IMR-90 (cell line): ENCODE measurements around the gene HUWE1. TPM values are rescaled to one million over a fixed set of nuclear protein-coding genes. Genes with fewer than 3 reads are reported as not detected.
A peak's percentile ranks its signal among the peaks of the same experiment; 100 is the strongest.

Experiments
- ATAC-seq: fragments of 200-7000 bp; cut with Tn5 transposase; 2 replicates; pipeline ENCODE4 v1.9.1; 2020; ENCODE audit warnings: low read depth, mild to moderate bottlenecking, moderate library complexity
- BruUV-seq: library from RNA; stranded (reverse); fragments of 400-500 nt; replicated peaks from 2 replicates; lab custom pipeline; 2021; lab: Mats Ljungman, UMichigan
- CTCF ChIA-PET: fragments of 300-600 bp; formaldehyde crosslinking; extraction: SDS; loops from one replicate; lab custom pipeline; 2021; ENCODE audit warnings: antibody characterized with exemption; lab: Yijun Ruan, JAX
- POLR2A ChIA-PET: fragments of 300-600 bp; sonication (Branson Sonifier 250); formaldehyde crosslinking; loops from one replicate; lab custom pipeline; 2022; ENCODE audit warnings: antibody characterized with exemption; ENCODE audit not compliant: unreplicated experiment; lab: Charles Lee
- DNase-seq: peaks from one replicate; pipeline ENCODE4 v3.0.0; 2013
- H2AFZ ChIP-seq: replicated peaks from 2 replicates; pipeline ENCODE3; 2013; ENCODE audit warnings: low read length, mild to moderate bottlenecking; ENCODE audit not compliant: poor library complexity
- H2AK5ac ChIP-seq: 2 replicates; pipeline ENCODE4 v1.6.1; 2013; ENCODE audit warnings: low read depth, low read length, inconsistent platforms
- H2AK9ac ChIP-seq: replicated peaks from 2 replicates; pipeline ENCODE3; 2013; ENCODE audit warnings: mild to moderate bottlenecking, low read depth, low read length, moderate library complexity; ENCODE audit not compliant: poor library complexity
- H2BK120ac ChIP-seq: 2 replicates; pipeline ENCODE4 v1.6.1; 2013; ENCODE audit warnings: low read depth, low read length, inconsistent platforms
- H2BK15ac ChIP-seq: 3 replicates; pipeline ENCODE4 v1.6.1; 2013; ENCODE audit warnings: low read depth, low read length, inconsistent platforms
- H2BK20ac ChIP-seq: 2 replicates; pipeline ENCODE4 v1.6.1; 2013; ENCODE audit warnings: low read depth, mild to moderate bottlenecking, inconsistent platforms, low read length, moderate library complexity
- H2BK5ac ChIP-seq: 2 replicates; pipeline ENCODE4 v1.6.1; 2013; ENCODE audit warnings: mild to moderate bottlenecking, low read depth, low read length, inconsistent platforms; ENCODE audit not compliant: poor library complexity, severe bottlenecking
- H3K14ac ChIP-seq: replicated peaks from 2 replicates; pipeline ENCODE4 v1.6.1; 2013; ENCODE audit warnings: low read depth, low read length, inconsistent platforms
- H3K18ac ChIP-seq: 2 replicates; pipeline ENCODE4 v1.6.1; 2013; ENCODE audit warnings: low read depth, low read length, control low read depth
- H3K23ac ChIP-seq: 2 replicates; pipeline ENCODE4 v1.6.1; 2013; ENCODE audit warnings: low read depth, low read length, inconsistent platforms
- H3K27ac ChIP-seq: 2 replicates; pipeline ENCODE4 v1.5.1; 2013; ENCODE audit warnings: mild to moderate bottlenecking, control low read depth, low read length; ENCODE audit not compliant: insufficient read depth
- H3K27me3 ChIP-seq: 2 replicates; pipeline ENCODE4 v1.6.1; 2013; ENCODE audit warnings: low read length; ENCODE audit not compliant: control insufficient read depth, insufficient read depth
- H3K36me3 ChIP-seq: 2 replicates; pipeline ENCODE4 v1.6.1; 2013; ENCODE audit warnings: low read length, mixed read lengths; ENCODE audit not compliant: control insufficient read depth, insufficient read depth
- H3K4ac ChIP-seq: 2 replicates; pipeline ENCODE4 v1.6.1; 2013; ENCODE audit warnings: low read depth, low read length, inconsistent platforms
- H3K4me1 ChIP-seq: 2 replicates; pipeline ENCODE4 v1.6.1; 2013; ENCODE audit warnings: low read length, mixed read lengths; ENCODE audit not compliant: control insufficient read depth, insufficient read depth
- H3K4me2 ChIP-seq: 2 replicates; pipeline ENCODE4 v1.6.1; 2013; ENCODE audit warnings: low read depth, mild to moderate bottlenecking, control low read depth, low read length, moderate library complexity
- H3K4me3 ChIP-seq: 2 replicates; pipeline ENCODE4 v1.5.1; 2013; ENCODE audit warnings: low read depth, mild to moderate bottlenecking, control low read depth, low read length, moderate library complexity; ENCODE audit not compliant: insufficient read depth
- H3K56ac ChIP-seq: 2 replicates; pipeline ENCODE4 v1.6.1; 2013; ENCODE audit warnings: low read length, inconsistent platforms; ENCODE audit not compliant: insufficient read depth; ENCODE audit errors: extremely low read depth
- H3K79me1 ChIP-seq, 2 experiments: 2 replicates each; pipeline ENCODE4 v1.6.1; 2013; ENCODE audit warnings: low read length in 2 of 2, inconsistent platforms in 1 of 2, low read depth in 1 of 2
- H3K9ac ChIP-seq: 2 replicates; pipeline ENCODE4 v1.6.1; 2013; ENCODE audit warnings: low read depth, low read length, control low read depth
- H3K9me1 ChIP-seq: 2 replicates; pipeline ENCODE4 v1.6.1; 2013; ENCODE audit warnings: low read length, inconsistent platforms; ENCODE audit not compliant: insufficient read depth
- H3K9me3 ChIP-seq: 2 replicates; pipeline ENCODE4 v1.6.1; 2013; ENCODE audit warnings: low read length; ENCODE audit not compliant: control insufficient read depth, insufficient read depth
- H4K20me1 ChIP-seq: 2 replicates; pipeline ENCODE4 v1.6.1; 2013; ENCODE audit warnings: low read length, inconsistent platforms; ENCODE audit not compliant: insufficient read depth
- H4K5ac ChIP-seq: 2 replicates; pipeline ENCODE4 v1.6.1; 2013; ENCODE audit warnings: mild to moderate bottlenecking, low read depth, low read length, control low read depth
- H4K8ac ChIP-seq, 2 experiments: 2 replicates each; pipeline ENCODE4 v1.6.1; 2013; ENCODE audit warnings: low read depth in 2 of 2, low read length in 2 of 2, control low read depth in 1 of 2, inconsistent platforms in 1 of 2
- H4K91ac ChIP-seq: 2 replicates; pipeline ENCODE4 v1.6.1; 2013; ENCODE audit warnings: low read depth, low read length, inconsistent platforms; ENCODE audit not compliant: insufficient read depth
- CEBPB ChIP-seq: IDR thresholded peaks from 2 replicates; pipeline ENCODE4 v1.6.1; 2012; ENCODE audit warnings: low read depth, low read length, improper control_type of control experiment
- RAD21 ChIP-seq: IDR thresholded peaks from 2 replicates; pipeline ENCODE4 v1.6.1; 2012; ENCODE audit warnings: low read length, improper control_type of control experiment
- dilution Hi-C: fragments of 300-500 bp; cut with HindIII; formaldehyde crosslinking; loops from one replicate; pipeline ENCODE4 v1.14.3; 2018; ENCODE audit warnings: low sequenced_read_pairs; ENCODE audit not compliant: unreplicated experiment
- in situ Hi-C: fragments of 300-500 bp; cut with MboI; formaldehyde crosslinking; loops from 3 replicates; pipeline ENCODE4 v1.14.3; 2019; ENCODE audit warnings: low sequenced_read_pairs, inconsistent platforms, mixed read lengths
- intact Hi-C: fragments of 100-400 bp; cut with micrococcal nuclease; formaldehyde crosslinking; loops from 2 replicates; pipeline ENCODE4 v1.10.0; 2022
- polyA plus RNA-seq, 3 experiments: library from polyadenylated mRNA; depleted of rRNA; stranded (reverse); fragments of >200 nt; gene quantifications; 2 replicates each; pipeline ENCODE4 v1.2.3, GENCODE V29; 2012; ENCODE audit warnings: low replicate concordance in 1 of 3
- total RNA-seq: library from RNA; depleted of rRNA; stranded (reverse); fragments of >200 nt; gene quantifications from 2 replicates; pipeline ENCODE4 v1.2.3, GENCODE V29; 2012

The HUWE1 gene
- total and polyA plus RNA-seq, 2 of the 4 experiments (the other 2 are of a cell fraction) = 47.6 to 57.7 TPM

GRCh38 chrX:53678667-53679066 lies 7.9 kb downstream of the HUWE1 start:
- Histone ChIP-seq H3K9me1 (no peaks in the 10 kb centered on the region), H3K9ac (no peak overlapping the region), H3K4me2 (no peak overlapping the region), H3K4ac (no peak overlapping the region), H2BK5ac (no peak overlapping the region), H4K5ac (no peak overlapping the region), H4K91ac (no peak overlapping the region), H3K23ac (no peak overlapping the region), H3K4me3 (no peak overlapping the region), H3K27ac (no peak overlapping the region), H3K36me3 (peaks cover 9% of the 10 kb centered on the region), H4K20me1 (peaks cover 38% of the 10 kb centered on the region), H2BK120ac (no peak overlapping the region), H2AK5ac (no peak overlapping the region), H2BK20ac (no peak overlapping the region), H3K4me1 (no peaks in the 10 kb centered on the region), H2BK15ac (no peak overlapping the region), H3K9me3 (no peaks in the 10 kb centered on the region), H3K56ac (no peak overlapping the region), H2AFZ (no peak overlapping the region), H3K27me3 (no peaks in the 10 kb centered on the region), H4K8ac (no peak overlapping the region), H2AK9ac (no peak overlapping the region), H3K79me1 (peaks cover 2 to 5% of the 10 kb centered on the region in 2 experiments; a peak in 3 of 4 replicates), H3K18ac (no peak overlapping the region), H3K14ac (no peak overlapping the region)
- intact Hi-C loops = no loop called here
- in situ Hi-C loops = no loop called here
- POLR2A ChIA-PET = no interaction called here
- CTCF ChIA-PET = no interaction called here
- TF ChIP-seq CEBPB = no peak
- TF ChIP-seq RAD21 = 0 out of 2 replicates have a peak, but pooled peaks have one; percentile 7
- no peak for ATAC-seq
- dilution Hi-C loops = no loop called here
- DNase-seq = no peak
- no TSS peak for BruUV-seq
